Peyer's patch (tissue), 4 donors: ENCODE data around the gene SOX10. TPM values are rescaled to one million over a fixed set of nuclear protein-coding genes. Genes with fewer than 3 reads are reported as not detected.

ENCODE experiments used
- DNase-seq, 3 donors: peaks; one replicate each; pipeline ENCODE4 v3.0.0-alpha.2; 2017 to 2019
- H3K27ac ChIP-seq, 4 donors: fragments of 200-600 bp; sonication (generic); one replicate each; pipeline ENCODE4 v1.5.1; 2016 to 2019
- H3K27me3 ChIP-seq, 2 donors: fragments of 200-600 bp; sonication (generic); one replicate each; pipeline ENCODE4 v1.5.1; 2019
- H3K36me3 ChIP-seq, 3 donors: fragments of 200-600 bp; sonication (generic); one replicate each; pipeline ENCODE4 v1.5.1; 2016 to 2019
- H3K4me1 ChIP-seq, 4 donors: fragments of 200-600 bp; sonication (generic); one replicate each; pipeline ENCODE4 v1.5.1; 2016 to 2019
- H3K4me3 ChIP-seq, 4 donors: fragments of 200-600 bp; sonication (generic); 1 replicate in 3 of 4; 2 replicates in 1 of 4; pipeline ENCODE4 v1.5.1; 2016 to 2019; ENCODE audit warnings: mild to moderate bottlenecking in 1 of 4
- H3K9me3 ChIP-seq, 4 donors: fragments of 200-600 bp; sonication (generic); one replicate each; pipeline ENCODE4 v1.5.1; 2016 to 2019; ENCODE audit warnings: mild to moderate bottlenecking in 1 of 4
- CTCF ChIP-seq, 6 experiments: fragments of 450-650 bp in 4 of 6; fragments of 200-600 bp in 2 of 6; sonication (generic) in 1 of 6; IDR thresholded peaks; one replicate each; pipeline ENCODE4 v1.5.1; 2017 to 2019; ENCODE audit warnings: antibody characterized with exemption in 6 of 6, mild to moderate bottlenecking in 3 of 6, moderate library complexity in 1 of 6
- POLR2A ChIP-seq, 2 donors: fragments of 450-650 bp; IDR thresholded peaks; one replicate each; pipeline ENCODE4 v1.5.1; 2017; ENCODE audit warnings: antibody characterized with exemption in 2 of 2, mild to moderate bottlenecking in 2 of 2, moderate library complexity in 2 of 2
- total RNA-seq, 4 donors: library from RNA; depleted of rRNA; stranded (reverse); fragments of >200 nt; gene quantifications; one replicate each; pipeline ENCODE4 v1.1.0, GENCODE V29; 2016

Gene SOX10
- total RNA-seq, 4 donors from 2014 or later = 0.35 to 1.1 (median 0.66) TPM; not detected in 1

- no peak for TF ChIP-seq CTCF (IDR thresholded peaks at IDR 0.05)
- no peak for TF ChIP-seq POLR2A (IDR thresholded peaks at IDR 0.05)
- peaks cover 0 to 79% (median 0%) of the 10 kb centered on the region in 3 donors for H3K36me3 ChIP-seq
- no peak for DNase-seq
- H3K27me3 ChIP-seq = no peaks in the 10 kb centered on the region
- H3K4me1 ChIP-seq = no peaks in the 10 kb centered on the region
- no peak overlapping the region for H3K27ac ChIP-seq
- H3K9me3 ChIP-seq = no peaks in the 10 kb centered on the region
- H3K4me3 ChIP-seq = no peak overlapping the region
These were observed 58.0 kb downstream of the SOX10 start for GRCh38 chr22:37926358-37926757.

GRCh38 chr22:37925767-37926166, 58.6 kb downstream of the SOX10 start:
- no peaks in the 10 kb centered on the region for H3K4me1 ChIP-seq
- no peak overlapping the region for H3K4me3 ChIP-seq
- DNase-seq = no peak
- H3K27me3 ChIP-seq = no peaks in the 10 kb centered on the region
- TF ChIP-seq POLR2A (IDR thresholded peaks at IDR 0.05) (no peak), CTCF (IDR thresholded peaks at IDR 0.05) (no peak)
- H3K27ac ChIP-seq = no peak overlapping the region
- H3K36me3 ChIP-seq = peaks cover 0 to 83% (median 0%) of the 10 kb centered on the region in 3 donors
- H3K9me3 ChIP-seq = no peaks in the 10 kb centered on the region

- Histone ChIP-seq H3K36me3 (peaks cover 0 to 87% (median 0%) of the 10 kb centered on the region in 3 donors), H3K9me3 (no peaks in the 10 kb centered on the region), H3K27ac (no peak overlapping the region), H3K4me1 (no peaks in the 10 kb centered on the region), H3K27me3 (no peaks in the 10 kb centered on the region), H3K4me3 (no peak overlapping the region)
- TF ChIP-seq CTCF (IDR thresholded peaks at IDR 0.05) = no peak
- no peak for TF ChIP-seq POLR2A (IDR thresholded peaks at IDR 0.05)
- DNase-seq = no peak
These were observed 59.0 kb downstream of the SOX10 start for GRCh38 chr22:37925330-37925729.

GRCh38 chr22:37924386-37925065, 59.8 kb downstream of the SOX10 start:
- Histone ChIP-seq H3K4me3 (no peak overlapping the region), H3K27me3 (no peaks in the 10 kb centered on the region), H3K4me1 (no peaks in the 10 kb centered on the region), H3K36me3 (peaks cover 0 to 87% (median 0%) of the 10 kb centered on the region in 3 donors), H3K27ac (no peak overlapping the region), H3K9me3 (no peaks in the 10 kb centered on the region)
- TF ChIP-seq CTCF (IDR thresholded peaks at IDR 0.05) (no peak), POLR2A (IDR thresholded peaks at IDR 0.05) (no peak)
- no peak for DNase-seq

- H3K27ac ChIP-seq = no peak overlapping the region
- no peak overlapping the region for H3K4me3 ChIP-seq
- DNase-seq = no peak
- H3K9me3 ChIP-seq = no peaks in the 10 kb centered on the region
- no peak for TF ChIP-seq CTCF (IDR thresholded peaks at IDR 0.05)
- no peak for TF ChIP-seq POLR2A (IDR thresholded peaks at IDR 0.05)
- H3K27me3 ChIP-seq = no peaks in the 10 kb centered on the region
- peaks cover 0 to 83% (median 0%) of the 10 kb centered on the region in 3 donors for H3K36me3 ChIP-seq
- no peaks in the 10 kb centered on the region for H3K4me1 ChIP-seq
These were observed 60.4 kb downstream of the SOX10 start for GRCh38 chr22:37923927-37924326.

Other genes starting within 250 kb of the SOX10 start
- 1 to 10 TPM; 3.8 to 9.3 (median 8.9) TPM for gene GCAT, start 176.6 kb downstream of the SOX10 start, total RNA-seq
- gene GALR3, start 161.2 kb downstream of the SOX10 start, total RNA-seq = not detected
- gene ANKRD54, start 140.2 kb downstream of the SOX10 start, total RNA-seq = 10 to 100 TPM; 24.9 to 43.3 (median 33.8) TPM
- gene EIF3L, start 135.1 kb downstream of the SOX10 start, total RNA-seq = 100 to 1,000 TPM; 123 to 229 (median 185) TPM
- 10 to 100 TPM; 24.5 to 49.0 (median 31.8) TPM for gene MICALL1, start 78.3 kb downstream of the SOX10 start, total RNA-seq
- gene C22orf23, start 31.0 kb downstream of the SOX10 start, total RNA-seq = under 1 TPM in 1 of 4 donors, not detected in 3; 0.85 TPM
- 10 to 100 TPM; 51.1 to 97.4 (median 55.2) TPM for gene POLR2F, start 30.9 kb downstream of the SOX10 start, total RNA-seq
- 10 to 100 TPM; 40.8 to 51.7 (median 46.4) TPM for gene PICK1, start 72.8 kb upstream of the SOX10 start, total RNA-seq
- gene SLC16A8, start 99.6 kb upstream of the SOX10 start, total RNA-seq = not detected
- gene BAIAP2L2, start 126.1 kb upstream of the SOX10 start, total RNA-seq = 100 to 1,000 TPM in 3 of 4 donors, 10 to 100 TPM in 1; 83.3 to 421 (median 306) TPM
- gene PLA2G6, start 197.3 kb upstream of the SOX10 start, total RNA-seq = 100 to 1,000 TPM in 1 of 4 donors, 10 to 100 TPM in 3; 19.3 to 102 (median 60.6) TPM
- gene MAFF, start 217.4 kb upstream of the SOX10 start, total RNA-seq = 10 to 100 TPM in 2 of 4 donors, 1 to 10 TPM in 2; 5.1 to 14.2 (median 12.0) TPM